Activated naive CD8-positive, alpha-beta T cell treated with anti-CD3 and anti-CD28 coated beads for 36 hours (primary cell): ENCODE results near the gene NRXN2. TPM values are rescaled to one million over a fixed set of nuclear protein-coding genes. Genes with fewer than 3 reads are reported as not detected.
"Not testable (repeated sequence)": the region's sequence is repeated elsewhere in the genome, so short reads cannot be mapped to it uniquely, and the experiment has no call there.

Experiments
- DNase-seq: peaks from one replicate; pipeline ENCODE4 v3.0.0; 2021
- H3K27ac Mint-ChIP-seq: one replicate; pipeline ENCODE4 v1.8.0; 2022; ENCODE audit warnings: mild to moderate bottlenecking, moderate library complexity, mixed read lengths
- H3K27me3 Mint-ChIP-seq: one replicate; pipeline ENCODE4 v1.8.0; 2022; ENCODE audit warnings: mild to moderate bottlenecking, mixed read lengths
- H3K36me3 Mint-ChIP-seq: one replicate; pipeline ENCODE4 v1.8.0; 2021; ENCODE audit warnings: mild to moderate bottlenecking, mixed read lengths
- H3K4me1 Mint-ChIP-seq: one replicate; pipeline ENCODE4 v1.8.0; 2021; ENCODE audit warnings: mixed read lengths
- H3K4me3 Mint-ChIP-seq: one replicate; pipeline ENCODE4 v1.8.0; 2022; ENCODE audit warnings: mild to moderate bottlenecking, moderate library complexity, mixed read lengths
- H3K9me3 Mint-ChIP-seq: one replicate; pipeline ENCODE4 v1.8.0; 2022; ENCODE audit warnings: mixed read lengths
- total RNA-seq, 2 experiments: library from RNA; stranded (reverse); gene quantifications; one replicate each; pipeline ENCODE4 v1.2.3, GENCODE V29; 2021

NRXN2 gene
- total RNA-seq, 2 experiments from 2014 or later, result 0.20 to 0.58 TPM

GRCh38 chr11:64598106-64598796, 124.7 kb downstream of the NRXN2 start:
- H3K27ac Mint-ChIP-seq, result no peak overlapping the region
- no peaks in the 10 kb centered on the region for H3K9me3 Mint-ChIP-seq
- H3K27me3 Mint-ChIP-seq, result no peaks in the 10 kb centered on the region
- H3K36me3 Mint-ChIP-seq, result no peaks in the 10 kb centered on the region
- H3K4me1 Mint-ChIP-seq, result no peaks in the 10 kb centered on the region
- H3K4me3 Mint-ChIP-seq, result no peak overlapping the region
- no peak for DNase-seq

- no peak for DNase-seq
- H3K4me1 Mint-ChIP-seq, result no peaks in the 10 kb centered on the region
- no peaks in the 10 kb centered on the region for H3K27me3 Mint-ChIP-seq
- no peak overlapping the region for H3K4me3 Mint-ChIP-seq
- H3K36me3 Mint-ChIP-seq, result no peaks in the 10 kb centered on the region
- H3K9me3 Mint-ChIP-seq, result no peaks in the 10 kb centered on the region
- no peak overlapping the region for H3K27ac Mint-ChIP-seq
These were observed 125.3 kb downstream of the NRXN2 start for GRCh38 chr11:64597671-64598101.

DNA sequence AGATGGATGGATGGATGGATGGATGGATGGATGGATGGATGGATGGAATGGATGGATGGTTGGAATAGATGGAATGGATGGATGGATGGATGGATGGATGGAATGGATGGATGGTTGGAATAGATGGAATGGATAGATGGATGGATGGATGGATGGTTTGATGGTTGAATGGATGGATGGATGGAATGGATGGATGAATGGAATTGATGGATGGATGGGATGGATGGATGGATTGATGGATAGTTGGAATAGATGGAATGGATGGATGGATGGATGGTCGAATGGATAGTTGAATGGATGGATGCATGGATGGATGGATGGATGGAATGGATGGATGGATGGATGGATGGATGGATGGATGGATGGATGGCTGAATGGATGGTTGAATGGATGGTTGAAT, 127.1 kb downstream of the NRXN2 start:
- H3K4me3 Mint-ChIP-seq, H3K9me3 Mint-ChIP-seq, H3K27ac Mint-ChIP-seq, DNase-seq, H3K36me3 Mint-ChIP-seq, H3K4me1 Mint-ChIP-seq, H3K27me3 Mint-ChIP-seq: not testable (repeated sequence)

DNA sequence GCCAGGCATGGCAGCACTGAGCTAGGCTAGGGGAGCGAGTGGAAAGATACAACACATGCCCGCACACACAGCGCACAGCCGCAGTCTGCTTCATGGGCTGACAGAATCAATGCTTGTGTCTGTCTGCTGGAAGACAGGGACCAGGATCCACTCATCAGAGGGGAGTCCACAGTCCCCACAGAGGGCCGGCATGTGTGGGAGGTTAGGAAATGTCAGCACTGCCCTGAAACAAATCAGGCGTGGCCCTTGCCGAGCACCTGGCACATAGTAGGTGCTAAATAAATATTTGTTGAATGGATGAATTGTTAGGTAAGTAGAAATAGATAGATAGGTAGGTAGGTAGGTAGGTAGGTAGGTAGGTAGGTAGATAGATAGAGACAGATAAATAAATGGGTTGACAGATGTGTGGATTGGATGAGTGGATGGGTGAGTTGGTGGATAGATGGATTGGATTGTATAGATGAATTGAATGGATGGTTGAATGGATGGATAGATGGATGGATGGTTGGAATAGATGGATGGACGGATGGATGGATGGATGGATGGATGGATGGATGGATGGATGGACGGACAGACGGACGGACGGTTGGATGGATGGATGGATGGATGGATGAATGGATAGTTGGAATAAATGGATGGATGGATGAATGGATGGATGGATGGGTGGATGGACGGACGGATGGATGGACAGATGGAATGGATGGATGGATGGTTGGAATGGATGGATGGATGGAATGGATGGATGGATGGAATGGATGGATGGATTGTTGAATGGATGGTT, 128.6 kb downstream of the NRXN2 start:
- peaks cover 1% of the 10 kb centered on the region for H3K9me3 Mint-ChIP-seq
- peaks cover 2% of the 10 kb centered on the region for H3K27me3 Mint-ChIP-seq
- H3K4me1 Mint-ChIP-seq, result no peaks in the 10 kb centered on the region
- H3K27ac Mint-ChIP-seq, result no peak overlapping the region
- DNase-seq, result no peak
- H3K36me3 Mint-ChIP-seq, result no peaks in the 10 kb centered on the region
- H3K4me3 Mint-ChIP-seq, result no peak overlapping the region

DNA sequence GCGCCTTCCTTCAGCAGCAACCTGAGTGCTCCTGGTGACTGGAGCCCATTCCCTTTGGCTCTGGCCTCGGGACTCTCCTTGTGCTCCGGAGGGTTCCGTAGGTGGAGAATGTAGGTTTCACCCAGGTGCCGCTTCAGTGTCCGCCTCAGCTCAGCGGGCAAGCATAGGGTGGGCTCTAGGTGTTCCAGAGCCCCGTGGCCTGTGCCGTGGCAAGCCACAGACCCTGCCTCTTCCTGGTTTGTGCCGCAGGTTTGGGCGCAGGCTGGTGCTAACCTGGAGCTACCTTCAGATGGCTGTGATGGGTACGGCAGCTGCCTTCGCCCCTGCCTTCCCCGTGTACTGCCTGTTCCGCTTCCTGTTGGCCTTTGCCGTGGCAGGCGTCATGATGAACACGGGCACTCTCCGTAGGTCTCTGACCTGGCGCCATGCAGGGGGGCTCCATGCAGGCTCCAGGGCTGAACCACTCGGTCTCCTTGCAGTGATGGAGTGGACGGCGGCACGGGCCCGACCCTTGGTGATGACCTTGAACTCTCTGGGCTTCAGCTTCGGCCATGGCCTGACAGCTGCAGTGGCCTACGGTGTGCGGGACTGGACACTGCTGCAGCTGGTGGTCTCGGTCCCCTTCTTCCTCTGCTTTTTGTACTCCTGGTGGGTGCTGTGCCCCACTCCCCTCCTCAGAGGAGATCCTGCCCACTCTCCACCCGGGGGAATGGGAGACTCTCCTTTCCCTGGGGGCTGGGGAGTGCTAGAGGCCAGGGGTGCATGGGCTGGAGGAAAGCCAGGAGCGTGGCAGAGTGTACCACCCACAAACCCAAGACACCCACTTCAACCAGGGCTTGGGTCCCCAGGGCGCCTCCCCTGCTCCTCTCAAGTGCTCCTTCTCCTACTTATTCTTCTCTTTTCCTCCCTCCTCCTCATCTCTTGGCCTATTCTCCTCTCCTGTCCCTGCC, 129.6 kb downstream of the NRXN2 start:
- Mint-ChIP-seq H3K4me1 (no peaks in the 10 kb centered on the region), H3K27me3 (peaks cover 4% of the 10 kb centered on the region), H3K36me3 (no peaks in the 10 kb centered on the region), H3K9me3 (peaks cover 4% of the 10 kb centered on the region), H3K27ac (no peak overlapping the region), H3K4me3 (no peak overlapping the region)
- no peak for DNase-seq

DNA sequence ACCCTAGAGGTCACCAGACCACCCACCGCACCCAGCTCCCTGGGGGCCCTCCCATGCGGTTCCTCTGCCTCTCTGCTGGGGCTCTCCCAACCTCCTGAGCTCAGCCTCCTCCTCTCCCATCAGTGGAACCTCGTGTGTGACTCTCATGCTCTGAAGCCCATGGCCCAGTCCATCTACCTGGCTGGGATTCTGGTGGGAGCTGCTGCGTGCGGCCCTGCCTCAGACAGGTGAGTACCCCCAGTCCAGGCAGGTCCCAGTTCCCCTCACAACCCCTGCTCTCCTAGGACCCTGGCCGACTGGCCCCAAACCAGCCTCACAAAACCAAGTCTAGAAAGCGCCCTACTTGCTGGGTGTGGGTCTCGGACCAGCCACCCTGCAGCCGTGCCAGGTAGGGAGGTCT, 130.3 kb downstream of the NRXN2 start:
- Mint-ChIP-seq H3K27ac (no peak overlapping the region), H3K4me3 (no peak overlapping the region), H3K9me3 (peaks cover 10% of the 10 kb centered on the region), H3K36me3 (peaks cover 1% of the 10 kb centered on the region), H3K4me1 (no peaks in the 10 kb centered on the region), H3K27me3 (peaks cover 12% of the 10 kb centered on the region)
- DNase-seq, result no peak

DNA sequence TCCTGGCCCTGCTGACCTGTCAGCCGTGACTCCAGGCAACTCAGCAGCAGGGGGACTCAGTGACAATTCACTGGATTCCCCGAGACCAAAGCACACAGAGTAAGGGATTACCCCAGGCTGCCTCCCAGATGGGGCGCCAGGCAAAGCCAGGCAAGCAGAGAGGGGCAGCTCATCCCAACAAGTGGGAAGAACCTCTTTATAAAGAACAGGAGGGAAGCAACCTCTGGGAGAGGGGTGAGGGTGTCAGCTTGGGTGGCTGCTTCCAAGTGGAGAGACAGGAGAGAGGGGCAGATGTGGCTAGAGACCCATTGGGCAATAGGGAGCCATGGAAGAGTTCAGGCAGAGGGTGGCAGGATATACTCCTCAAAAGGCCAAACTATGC, 130.8 kb downstream of the NRXN2 start:
- Mint-ChIP-seq H3K36me3 (peaks cover 1% of the 10 kb centered on the region), H3K27me3 (peaks cover 13% of the 10 kb centered on the region), H3K9me3 (peaks cover 10% of the 10 kb centered on the region), H3K27ac (no peak overlapping the region), H3K4me1 (no peaks in the 10 kb centered on the region), H3K4me3 (no peak overlapping the region)
- DNase-seq, result no peak

DNA sequence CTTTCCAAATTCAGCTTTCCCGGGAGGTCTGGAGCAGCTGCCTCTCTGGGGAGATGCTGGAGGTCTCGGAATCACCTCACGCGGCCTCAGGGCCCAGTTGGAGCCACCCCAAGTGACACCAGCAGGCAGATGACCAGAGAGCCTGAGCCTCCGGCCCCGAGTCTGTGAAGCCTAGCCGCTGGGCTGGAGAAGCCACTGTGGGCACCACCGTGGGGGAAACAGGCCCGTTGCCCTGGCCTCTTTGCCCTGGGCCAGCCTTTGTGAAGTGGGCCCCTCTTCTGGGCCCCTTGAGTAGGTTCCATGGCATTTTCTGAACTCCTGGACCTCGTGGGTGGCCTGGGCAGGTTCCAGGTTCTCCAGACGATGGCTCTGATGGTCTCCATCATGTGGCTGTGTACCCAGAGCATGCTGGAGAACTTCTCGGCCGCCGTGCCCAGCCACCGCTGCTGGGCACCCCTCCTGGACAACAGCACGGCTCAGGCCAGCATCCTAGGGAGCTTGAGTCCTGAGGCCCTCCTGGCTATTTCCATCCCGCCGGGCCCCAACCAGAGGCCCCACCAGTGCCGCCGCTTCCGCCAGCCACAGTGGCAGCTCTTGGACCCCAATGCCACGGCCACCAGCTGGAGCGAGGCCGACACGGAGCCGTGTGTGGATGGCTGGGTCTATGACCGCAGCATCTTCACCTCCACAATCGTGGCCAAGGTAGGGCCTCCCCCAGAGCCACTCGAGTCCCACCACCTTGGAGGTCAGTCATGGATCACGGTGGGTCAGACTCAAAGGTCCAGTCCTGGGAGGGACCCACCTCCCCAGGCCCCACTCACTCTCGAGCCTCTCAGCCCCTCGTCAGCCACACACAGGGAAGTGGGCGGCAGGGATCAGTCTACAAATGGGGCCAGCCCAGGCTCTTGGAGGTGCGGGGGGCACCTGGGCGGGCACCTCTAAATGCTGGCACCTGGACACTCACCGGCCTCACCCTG, 131.5 kb downstream of the NRXN2 start:
- DNase-seq, result no peak
- Mint-ChIP-seq H3K4me3 (no peak overlapping the region), H3K4me1 (no peaks in the 10 kb centered on the region), H3K9me3 (peaks cover 10% of the 10 kb centered on the region), H3K36me3 (peaks cover 1% of the 10 kb centered on the region), H3K27me3 (peaks cover 13% of the 10 kb centered on the region), H3K27ac (no peak overlapping the region)

DNA sequence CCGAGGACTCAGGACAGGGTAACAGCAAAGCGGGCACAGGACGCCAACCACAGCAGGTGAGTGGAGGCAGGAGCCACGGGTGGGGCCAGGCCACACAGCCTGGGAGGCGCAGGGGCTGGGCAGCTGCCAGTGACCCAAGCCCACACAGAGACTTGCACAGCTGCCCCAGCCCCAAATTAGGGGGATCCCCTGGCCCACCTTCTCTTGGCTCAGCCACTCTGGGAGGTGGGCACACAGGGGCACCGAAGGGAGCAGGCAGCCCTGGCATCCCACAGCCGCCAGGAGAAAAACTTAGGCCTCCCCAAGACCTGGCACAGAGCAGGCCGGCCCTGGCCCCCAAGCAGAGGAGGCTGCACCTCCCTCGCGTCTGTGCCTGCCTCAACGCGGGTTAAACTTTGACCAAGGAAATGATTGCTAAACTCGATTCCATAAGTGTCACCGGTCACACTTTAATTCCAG, 132.2 kb downstream of the NRXN2 start, which contains the start of gene SLC22A12:
SLC22A12 (plus strand) TSS at position 458 of the 459 bp plus-strand sequence. CDS start 337 bp downstream, outside the sequence.
- Mint-ChIP-seq H3K27ac (no peak within 1 kb of the TSS), H3K27me3 (peaks cover 13% of the 10 kb centered on the region), H3K4me3 (no peak within 1 kb of the TSS), H3K36me3 (peaks cover 1% of the 10 kb centered on the region), H3K9me3 (peaks cover 10% of the 10 kb centered on the region), H3K4me1 (no peaks in the 10 kb centered on the region)
- no peak for DNase-seq

GRCh38 chr11:64588701-64589100, 134.3 kb downstream of the NRXN2 start:
- H3K27ac Mint-ChIP-seq, result no peak overlapping the region
- no peak for DNase-seq
- H3K4me1 Mint-ChIP-seq, result no peaks in the 10 kb centered on the region
- no peak overlapping the region for H3K4me3 Mint-ChIP-seq
- H3K27me3 Mint-ChIP-seq, result peaks cover 13% of the 10 kb centered on the region
- H3K36me3 Mint-ChIP-seq, result peaks cover 1% of the 10 kb centered on the region
- peaks cover 10% of the 10 kb centered on the region for H3K9me3 Mint-ChIP-seq

- no peak for DNase-seq
- peaks cover 1% of the 10 kb centered on the region for H3K36me3 Mint-ChIP-seq
- H3K27ac Mint-ChIP-seq, result no peak overlapping the region
- peaks cover 13% of the 10 kb centered on the region for H3K27me3 Mint-ChIP-seq
- peaks cover 10% of the 10 kb centered on the region for H3K9me3 Mint-ChIP-seq
- no peaks in the 10 kb centered on the region for H3K4me1 Mint-ChIP-seq
- no peak overlapping the region for H3K4me3 Mint-ChIP-seq
These were observed 136.6 kb downstream of the NRXN2 start for GRCh38 chr11:64586366-64586765.

DNA sequence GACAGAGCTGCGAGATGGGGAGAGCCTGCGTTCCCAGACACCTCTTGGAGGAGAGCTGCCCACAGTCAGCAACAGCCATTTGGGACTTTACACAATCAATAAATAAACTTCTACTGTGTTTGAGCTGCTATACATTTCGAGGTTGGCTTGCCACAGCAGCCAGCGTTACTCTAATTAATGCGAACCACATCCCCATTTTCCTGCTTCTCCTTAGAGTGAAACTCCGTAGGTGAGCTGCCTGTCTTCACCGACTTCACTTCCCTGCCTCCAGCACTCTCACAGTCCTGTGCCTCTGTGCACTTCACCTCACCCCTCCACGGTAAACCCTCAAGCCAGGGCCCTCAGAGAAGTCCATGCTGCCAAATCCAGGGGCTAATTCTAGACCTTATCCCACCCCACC, 137.8 kb downstream of the NRXN2 start:
- Mint-ChIP-seq H3K27me3 (peaks cover 13% of the 10 kb centered on the region), H3K4me3 (no peak overlapping the region), H3K27ac (no peak overlapping the region), H3K4me1 (no peaks in the 10 kb centered on the region), H3K36me3 (peaks cover 1% of the 10 kb centered on the region), H3K9me3 (peaks cover 10% of the 10 kb centered on the region)
- no peak for DNase-seq

- Mint-ChIP-seq H3K4me3 (no peak overlapping the region), H3K36me3 (peaks cover 1% of the 10 kb centered on the region), H3K27me3 (peaks cover 10% of the 10 kb centered on the region), H3K4me1 (no peaks in the 10 kb centered on the region), H3K9me3 (peaks cover 7% of the 10 kb centered on the region), H3K27ac (no peak overlapping the region)
- DNase-seq, result no peak
These were observed 139.4 kb downstream of the NRXN2 start for GRCh38 chr11:64583296-64584262.
